Tibial nerve (tissue), 4 donors: ENCODE data around the gene ARHGEF17.

ENCODE experiments used
- EP300 ChIP-seq, 2 donors: sonication (generic); formaldehyde crosslinking; IDR thresholded peaks; one replicate each; pipeline ENCODE4 v1.6.1; 2017; ENCODE audit warnings: antibody characterized with exemption in 2 of 2, mild to moderate bottlenecking in 1 of 2
- POLR2A ChIP-seq, 2 donors: fragments of 450-650 bp; IDR thresholded peaks; one replicate each; pipeline ENCODE4 v1.6.1; 2017; ENCODE audit warnings: antibody characterized with exemption in 2 of 2, mild to moderate bottlenecking in 2 of 2, moderate library complexity in 2 of 2
- TF ChIP-seq, protein P1 (sequence below), 5 experiments: fragments of 200-600 bp in 3 of 5; fragments of 450-650 bp in 2 of 5; sonication (generic) in 3 of 5; IDR thresholded peaks; one replicate each; pipeline ENCODE4 v1.5.1; 2016 to 2019; ENCODE audit warnings: antibody characterized with exemption in 5 of 5, mild to moderate bottlenecking in 3 of 5, moderate library complexity in 2 of 5

DNA sequence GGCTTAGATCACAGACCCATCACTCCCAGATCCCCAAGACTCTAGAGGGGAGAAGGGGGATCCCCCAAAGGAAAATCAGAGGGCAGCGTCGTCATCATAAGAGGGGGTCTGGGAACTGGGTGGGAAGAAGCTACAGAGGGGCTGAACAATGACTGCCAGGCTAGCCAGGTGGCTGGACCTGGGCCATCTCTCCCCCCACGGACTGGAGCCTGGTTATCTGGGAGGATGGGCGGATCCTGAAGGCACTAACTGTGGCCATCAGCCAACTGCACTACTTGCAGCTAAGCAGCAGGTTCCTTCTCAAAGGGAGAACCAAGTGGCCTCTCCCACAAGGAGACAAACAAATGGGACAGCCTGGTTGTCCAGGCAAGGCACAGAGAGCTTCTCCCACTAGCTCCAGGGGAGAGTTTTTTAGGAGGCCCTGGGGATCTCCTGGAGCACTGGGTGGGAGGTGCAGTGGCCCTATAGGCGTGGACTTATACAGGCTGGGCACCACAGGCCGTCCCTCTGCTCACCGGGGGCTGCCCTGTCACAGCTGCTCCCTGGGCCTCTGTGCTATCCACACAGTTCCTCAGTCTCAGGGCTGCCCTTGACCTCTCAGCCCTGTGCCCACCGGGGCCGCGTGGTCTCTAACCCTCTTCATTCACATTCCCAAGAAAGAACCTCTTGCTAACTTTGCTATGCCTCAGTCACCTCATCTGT is 20.5 kb upstream of the ARHGEF17 start:
- TF ChIP-seq POLR2A (IDR thresholded peaks at IDR 0.05) (no peak), EP300 (IDR thresholded peaks at IDR 0.05) (no peak)
- TF ChIP-seq, protein P1, sequence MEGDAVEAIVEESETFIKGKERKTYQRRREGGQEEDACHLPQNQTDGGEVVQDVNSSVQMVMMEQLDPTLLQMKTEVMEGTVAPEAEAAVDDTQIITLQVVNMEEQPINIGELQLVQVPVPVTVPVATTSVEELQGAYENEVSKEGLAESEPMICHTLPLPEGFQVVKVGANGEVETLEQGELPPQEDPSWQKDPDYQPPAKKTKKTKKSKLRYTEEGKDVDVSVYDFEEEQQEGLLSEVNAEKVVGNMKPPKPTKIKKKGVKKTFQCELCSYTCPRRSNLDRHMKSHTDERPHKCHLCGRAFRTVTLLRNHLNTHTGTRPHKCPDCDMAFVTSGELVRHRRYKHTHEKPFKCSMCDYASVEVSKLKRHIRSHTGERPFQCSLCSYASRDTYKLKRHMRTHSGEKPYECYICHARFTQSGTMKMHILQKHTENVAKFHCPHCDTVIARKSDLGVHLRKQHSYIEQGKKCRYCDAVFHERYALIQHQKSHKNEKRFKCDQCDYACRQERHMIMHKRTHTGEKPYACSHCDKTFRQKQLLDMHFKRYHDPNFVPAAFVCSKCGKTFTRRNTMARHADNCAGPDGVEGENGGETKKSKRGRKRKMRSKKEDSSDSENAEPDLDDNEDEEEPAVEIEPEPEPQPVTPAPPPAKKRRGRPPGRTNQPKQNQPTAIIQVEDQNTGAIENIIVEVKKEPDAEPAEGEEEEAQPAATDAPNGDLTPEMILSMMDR (IDR thresholded peaks at IDR 0.05) = no peak
